Activated CD8-positive, alpha-beta T cell treated with anti-CD3 and anti-CD28 coated beads for 36 hours (primary cell): ENCODE measurements around the gene INPP5A. TPM values are rescaled to one million over a fixed set of nuclear protein-coding genes. Genes with fewer than 3 reads are reported as not detected.

Source experiments
- ATAC-seq: fragments of 200-7000 bp; cut with Tn5 transposase; one replicate; pipeline ENCODE4 v1.10.0; 2021; ENCODE audit warnings: mild to moderate bottlenecking, moderate library complexity
- CTCF ChIA-PET: fragments of 350-600 bp; sonication (Branson Sonifier 250); formaldehyde crosslinking; loops from one replicate; lab custom pipeline; 2021; ENCODE audit warnings: antibody characterized with exemption; lab: Charles Lee
- POLR2A ChIA-PET: fragments of 350-600 bp; sonication (Branson Sonifier 250); formaldehyde crosslinking; loops from one replicate; lab custom pipeline; 2021; ENCODE audit warnings: antibody characterized with exemption; lab: Charles Lee
- DNase-seq: peaks from one replicate; pipeline ENCODE4 v3.0.0-alpha.2; 2020
- H3K27ac Mint-ChIP-seq: one replicate; pipeline ENCODE4 v1.8.0; 2021; ENCODE audit warnings: mild to moderate bottlenecking, mixed read lengths
- H3K27me3 Mint-ChIP-seq: one replicate; pipeline ENCODE4 v1.8.0; 2021; ENCODE audit warnings: mixed read lengths
- H3K36me3 Mint-ChIP-seq: one replicate; pipeline ENCODE4 v1.8.0; 2021; ENCODE audit warnings: low read depth, mixed read lengths
- H3K4me1 Mint-ChIP-seq: one replicate; pipeline ENCODE4 v1.8.0; 2021; ENCODE audit warnings: low read depth, mixed read lengths
- H3K4me3 Mint-ChIP-seq: one replicate; pipeline ENCODE4 v1.8.0; 2021; ENCODE audit warnings: mild to moderate bottlenecking, moderate library complexity, mixed read lengths
- H3K9me3 Mint-ChIP-seq: one replicate; pipeline ENCODE4 v1.8.0; 2021; ENCODE audit warnings: mixed read lengths
- intact Hi-C: fragments of 100-400 bp; cut with micrococcal nuclease; formaldehyde crosslinking; loops from one replicate; pipeline ENCODE4 v1.10.0; 2022
- total RNA-seq, 2 experiments: library from RNA; stranded (reverse); gene quantifications; one replicate each; pipeline ENCODE4 v1.2.3, GENCODE V29; 2021
- TF ChIP-seq, protein P1 (sequence below): fragments of 200-600 bp; IDR thresholded peaks from one replicate; pipeline ENCODE4 v1.8.0; 2022; ENCODE audit warnings: antibody characterized with exemption, mild to moderate bottlenecking

The INPP5A gene
- total RNA-seq, 2 experiments from 2014 or later = 9.6 to 10.4 TPM

DNA sequence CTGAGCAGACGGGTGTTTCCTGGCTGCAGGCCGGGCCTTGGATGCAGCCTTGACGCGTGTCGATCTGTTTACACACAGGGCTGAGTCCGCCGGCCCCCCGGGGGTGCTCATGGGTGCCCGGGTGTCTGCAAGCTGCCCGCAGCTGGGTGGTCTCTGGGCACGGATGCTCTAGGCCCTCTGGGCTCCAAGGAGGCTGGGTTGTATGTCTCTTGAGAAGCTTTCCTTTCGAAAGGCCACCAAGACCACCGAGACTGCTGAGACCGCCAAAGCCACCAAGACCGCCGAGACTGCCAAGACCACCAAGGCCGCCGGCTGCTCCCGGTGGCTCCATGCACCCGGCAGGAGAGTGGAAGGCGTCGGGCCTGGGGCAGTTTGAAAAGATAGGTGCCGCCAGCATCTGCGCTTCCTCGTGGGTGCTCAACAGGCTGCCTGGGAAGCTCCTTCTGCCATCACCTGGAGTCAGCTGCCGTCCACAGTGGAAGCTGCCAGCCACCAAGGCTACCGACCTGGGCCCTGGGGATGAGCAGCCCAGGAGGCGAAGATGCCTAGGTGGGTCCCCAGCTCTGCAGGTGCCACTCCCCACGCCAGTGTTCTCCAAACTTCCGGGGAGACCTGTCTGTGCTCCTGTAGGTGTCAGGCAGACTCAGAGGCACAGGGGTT lies 121.1 kb downstream of the INPP5A start:
- no peak overlapping the region for H3K27ac Mint-ChIP-seq
- ChIA-PET CTCF (no interaction called here), POLR2A (no interaction called here)
- DNase-seq (no peak), ATAC-seq (no peak)
- H3K27me3 Mint-ChIP-seq = no peaks in the 10 kb centered on the region
- no peaks in the 10 kb centered on the region for H3K9me3 Mint-ChIP-seq
- no peaks in the 10 kb centered on the region for H3K4me1 Mint-ChIP-seq
- TF ChIP-seq, protein P1, sequence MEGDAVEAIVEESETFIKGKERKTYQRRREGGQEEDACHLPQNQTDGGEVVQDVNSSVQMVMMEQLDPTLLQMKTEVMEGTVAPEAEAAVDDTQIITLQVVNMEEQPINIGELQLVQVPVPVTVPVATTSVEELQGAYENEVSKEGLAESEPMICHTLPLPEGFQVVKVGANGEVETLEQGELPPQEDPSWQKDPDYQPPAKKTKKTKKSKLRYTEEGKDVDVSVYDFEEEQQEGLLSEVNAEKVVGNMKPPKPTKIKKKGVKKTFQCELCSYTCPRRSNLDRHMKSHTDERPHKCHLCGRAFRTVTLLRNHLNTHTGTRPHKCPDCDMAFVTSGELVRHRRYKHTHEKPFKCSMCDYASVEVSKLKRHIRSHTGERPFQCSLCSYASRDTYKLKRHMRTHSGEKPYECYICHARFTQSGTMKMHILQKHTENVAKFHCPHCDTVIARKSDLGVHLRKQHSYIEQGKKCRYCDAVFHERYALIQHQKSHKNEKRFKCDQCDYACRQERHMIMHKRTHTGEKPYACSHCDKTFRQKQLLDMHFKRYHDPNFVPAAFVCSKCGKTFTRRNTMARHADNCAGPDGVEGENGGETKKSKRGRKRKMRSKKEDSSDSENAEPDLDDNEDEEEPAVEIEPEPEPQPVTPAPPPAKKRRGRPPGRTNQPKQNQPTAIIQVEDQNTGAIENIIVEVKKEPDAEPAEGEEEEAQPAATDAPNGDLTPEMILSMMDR = no peak
- H3K36me3 Mint-ChIP-seq = no peaks in the 10 kb centered on the region
- no peak overlapping the region for H3K4me3 Mint-ChIP-seq
- intact Hi-C loops = loop anchor here (10.0 kb wide), 1 partner anchor 136 kb away; no protein-coding TSS in a partner anchor

DNA sequence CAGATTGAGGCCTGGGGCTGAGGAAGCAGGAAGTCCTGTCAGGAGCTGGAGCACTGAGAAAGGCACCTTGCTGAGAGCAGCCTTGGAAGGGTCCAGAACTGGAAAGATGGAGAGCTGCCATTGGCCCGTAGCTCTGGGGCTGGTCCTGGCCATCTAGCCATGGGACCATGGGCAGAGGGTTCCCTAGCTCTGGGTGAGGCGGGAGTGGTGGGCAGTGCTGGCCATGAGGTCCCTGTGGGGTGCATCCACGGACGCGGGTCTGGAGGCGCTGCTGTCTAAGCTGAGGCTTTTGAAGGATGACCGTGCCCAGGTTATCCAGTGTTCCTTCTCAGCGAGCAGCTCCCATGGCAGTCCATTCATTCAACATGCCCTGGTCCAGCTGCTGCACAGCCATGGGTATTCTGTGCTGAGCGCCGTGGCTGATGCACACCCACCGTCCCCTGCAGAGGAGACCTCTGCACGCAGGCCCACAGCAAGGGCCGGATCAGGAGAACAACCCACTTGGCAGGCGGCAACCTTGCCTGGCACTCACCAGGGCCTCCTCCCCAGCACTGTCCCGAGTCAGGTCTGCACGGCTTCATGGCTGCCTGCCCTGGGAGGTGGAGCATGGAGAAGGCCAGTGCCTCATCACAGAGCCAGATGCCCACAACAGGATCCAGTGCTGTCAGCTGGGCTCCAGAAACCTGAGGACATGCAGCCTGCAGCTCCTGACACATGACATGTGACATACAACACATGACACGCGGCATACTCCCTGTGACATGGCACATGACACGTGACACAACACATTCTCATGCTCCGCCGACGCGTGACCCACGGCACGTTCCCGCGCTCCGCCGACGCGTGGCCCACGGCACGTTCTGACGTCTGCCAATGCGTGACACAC lies 121.9 kb downstream of the INPP5A start:
- intact Hi-C loops = loop anchor here (10.0 kb wide), 1 partner anchor 135 kb away; no protein-coding TSS in a partner anchor

DNA sequence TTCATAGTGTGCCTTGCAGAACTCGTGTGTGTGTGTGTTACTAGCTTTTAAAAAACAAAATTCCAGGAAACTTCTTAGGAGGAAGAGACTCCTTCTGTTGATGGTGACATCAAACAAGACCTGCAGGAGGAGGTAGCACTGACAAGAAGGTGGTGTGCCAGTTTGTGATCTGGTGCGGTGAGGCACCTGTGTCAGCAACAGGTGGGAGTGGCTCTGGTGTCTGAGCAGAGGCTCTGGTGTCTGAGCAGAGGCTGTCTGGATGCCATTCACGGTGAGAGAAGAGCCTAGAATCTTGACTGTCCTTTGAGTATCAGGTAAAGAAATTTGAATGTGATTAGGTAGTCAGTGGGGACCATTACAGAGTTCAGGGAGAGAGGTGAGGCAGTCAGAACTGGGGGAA lies 122.8 kb downstream of the INPP5A start:
- ChIA-PET POLR2A (no interaction called here), CTCF (no interaction called here)
- DNase-seq = no peak
- no peak for ATAC-seq
- intact Hi-C loops = no loop called here
- Mint-ChIP-seq H3K9me3 (no peaks in the 10 kb centered on the region), H3K4me1 (no peaks in the 10 kb centered on the region), H3K27ac (no peak overlapping the region), H3K27me3 (no peaks in the 10 kb centered on the region), H3K4me3 (no peak overlapping the region), H3K36me3 (no peaks in the 10 kb centered on the region)
- TF ChIP-seq, protein P1 = no peak

More for the DNA sequence above, 121.9 kb downstream of the INPP5A start:
- no peaks in the 10 kb centered on the region for H3K9me3 Mint-ChIP-seq
- POLR2A ChIA-PET = no interaction called here
- no peak for DNase-seq
- H3K4me1 Mint-ChIP-seq = no peaks in the 10 kb centered on the region
- CTCF ChIA-PET = no interaction called here
- H3K27me3 Mint-ChIP-seq = no peaks in the 10 kb centered on the region
- no peak overlapping the region for H3K4me3 Mint-ChIP-seq
- H3K27ac Mint-ChIP-seq = no peak overlapping the region
- TF ChIP-seq, protein P1 = no peak
- H3K36me3 Mint-ChIP-seq = no peaks in the 10 kb centered on the region
- ATAC-seq = no peak

DNA sequence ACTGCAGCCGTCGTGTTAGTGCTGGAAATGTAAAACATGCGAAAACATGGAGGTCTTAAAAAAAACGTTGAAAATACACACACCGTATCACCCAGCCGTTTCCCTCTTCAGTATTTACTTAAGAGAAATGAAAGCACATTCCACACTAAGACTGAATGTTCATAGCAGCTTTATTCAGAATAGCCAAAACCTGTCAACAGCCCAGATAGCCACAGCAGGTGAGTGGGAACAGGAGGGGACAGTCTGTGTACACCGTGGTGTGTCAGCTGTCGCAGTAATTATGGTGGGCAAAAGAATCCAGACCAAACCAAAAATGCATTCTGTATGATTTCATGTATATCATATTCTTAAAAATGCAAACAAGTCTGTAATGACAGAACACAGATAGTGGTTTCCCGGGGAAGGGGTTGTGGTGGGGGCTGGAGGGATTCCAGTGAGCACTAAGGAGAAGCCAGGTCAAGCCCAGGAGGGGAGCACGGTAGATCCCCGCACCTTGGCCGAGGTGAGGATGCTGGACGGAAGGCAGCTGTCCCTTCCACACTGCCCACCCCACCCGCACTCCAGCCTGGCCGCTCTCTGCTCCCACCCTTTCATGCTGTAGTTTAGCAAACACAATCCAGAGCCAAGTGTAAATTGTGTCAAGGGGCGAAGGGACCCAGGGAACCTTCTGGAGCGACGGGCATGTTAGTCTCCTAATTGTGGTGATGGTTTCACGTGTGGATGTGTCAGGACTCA lies 124.8 kb downstream of the INPP5A start:
- POLR2A ChIA-PET = no interaction called here
- ATAC-seq (no peak), DNase-seq (no peak)
- TF ChIP-seq, protein P1 = no peak
- CTCF ChIA-PET = interaction anchor here (1.6 kb wide), 1 partner anchor 16 kb away, joined by 3 read pairs; no protein-coding TSS in a partner anchor
- Mint-ChIP-seq H3K4me1 (peaks cover 4% of the 10 kb centered on the region), H3K27ac (no peak overlapping the region), H3K36me3 (no peaks in the 10 kb centered on the region), H3K27me3 (no peaks in the 10 kb centered on the region), H3K9me3 (no peaks in the 10 kb centered on the region), H3K4me3 (no peak overlapping the region)
- intact Hi-C loops = no loop called here
